DMS 273 (cell line): ENCODE data around the gene MGLL.

Experiments
- DNase-seq: peaks from one replicate; lab custom pipeline; 2025; ENCODE audit not compliant: unreplicated experiment; lab: John Stamatoyannopoulos, UW

MGLL gene

DNA sequence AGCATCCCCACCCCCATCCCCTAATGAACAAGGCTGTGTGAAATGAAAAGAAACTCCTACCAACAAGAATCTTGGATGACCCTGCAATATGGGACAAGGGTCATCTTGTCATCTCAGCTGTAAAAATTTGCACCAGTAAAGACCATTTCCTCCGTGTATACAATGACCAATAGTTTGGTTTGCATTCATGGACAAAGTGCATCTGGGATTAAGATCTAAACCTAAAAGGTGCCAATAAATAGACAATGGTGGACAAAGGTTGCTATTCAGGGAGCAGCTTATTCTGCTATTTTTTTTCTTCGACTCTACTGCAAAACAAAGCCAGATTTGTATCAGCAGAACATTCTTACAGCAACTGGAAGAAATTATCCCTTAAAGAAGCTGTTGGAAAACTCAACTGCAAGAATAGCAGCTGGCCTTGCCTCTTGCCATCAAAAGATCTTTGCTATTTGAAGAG is 8.0 kb downstream of the MGLL start:
- no peak for DNase-seq

DNA sequence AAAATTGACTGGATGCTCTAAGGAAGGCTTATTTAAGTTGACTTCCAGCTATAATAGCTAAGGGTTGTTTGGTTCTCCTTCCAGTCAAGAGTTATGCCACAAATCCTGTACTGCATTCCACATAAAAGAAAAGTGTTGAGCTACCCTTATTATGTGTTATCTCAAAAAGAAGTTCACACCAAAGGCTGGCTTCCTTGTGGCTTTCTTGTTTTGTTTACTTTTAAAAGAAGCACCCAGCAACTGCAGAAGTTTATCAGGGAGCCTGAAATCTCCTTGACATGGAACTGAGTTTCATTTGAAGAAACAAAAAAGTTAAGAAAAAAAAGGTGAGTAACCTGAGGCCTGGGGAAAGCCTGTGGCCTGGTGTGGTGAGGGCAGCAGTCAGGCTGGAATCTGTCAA is 10.2 kb downstream of the MGLL start:
- no peak for DNase-seq

DNA sequence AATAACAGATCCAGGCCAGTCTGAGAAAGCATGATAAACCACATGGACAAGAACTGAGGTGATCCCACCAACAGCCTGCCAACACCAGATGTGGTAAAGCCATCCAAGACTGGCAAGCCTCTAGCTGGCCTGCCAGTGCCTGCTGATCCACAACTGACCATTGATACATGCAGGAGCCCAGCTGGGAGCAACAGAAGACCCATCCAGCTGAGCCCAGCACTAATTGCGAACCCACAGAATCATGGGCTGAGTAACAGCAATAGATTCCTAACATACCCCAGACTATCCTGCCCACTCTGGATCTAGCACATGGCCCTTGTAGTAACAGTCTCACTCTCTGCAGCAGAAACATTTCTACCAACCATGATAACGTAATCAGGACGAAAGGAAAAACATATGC is 10.6 kb downstream of the MGLL start:
- DNase-seq = no peak

DNA sequence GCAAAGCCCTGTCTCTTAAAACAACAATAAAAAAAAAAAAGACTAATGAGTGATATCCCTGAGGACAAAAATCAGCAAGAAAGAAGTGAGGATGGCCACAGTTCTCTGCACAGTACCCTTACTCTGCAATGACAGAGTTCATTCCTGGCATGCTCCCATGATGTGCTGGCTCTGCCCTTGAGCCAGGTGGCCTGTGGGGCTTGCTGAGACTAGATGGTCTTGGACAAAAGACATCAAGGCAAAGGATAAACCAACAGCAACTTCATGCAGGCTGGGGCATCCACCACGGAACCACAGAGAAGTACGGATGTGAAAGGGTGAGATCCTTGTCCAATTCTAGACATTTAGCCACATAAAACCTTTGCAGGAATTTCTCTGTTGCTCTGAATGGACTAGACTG is 12.7 kb downstream of the MGLL start:
- no peak for DNase-seq

DNA sequence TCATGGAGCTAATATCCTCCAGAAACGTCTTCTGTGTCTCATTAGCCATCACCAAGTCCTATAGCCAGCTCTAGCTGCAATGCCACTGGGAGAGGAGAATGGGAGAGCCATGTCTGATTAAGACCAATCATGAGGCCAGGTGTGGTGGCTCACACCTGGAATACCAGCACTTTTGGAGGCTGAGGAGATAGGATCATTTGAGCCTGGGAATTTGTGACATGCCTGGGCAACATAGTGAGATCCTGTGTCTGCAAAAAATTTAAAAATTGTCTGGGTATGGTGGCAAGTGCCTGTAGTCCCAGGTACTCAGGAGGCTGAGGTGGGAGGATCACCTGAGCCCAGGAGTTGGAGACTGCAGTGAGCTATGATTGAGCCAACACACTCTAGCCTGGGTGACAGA is 13.1 kb downstream of the MGLL start:
- DNase-seq = no peak

DNA sequence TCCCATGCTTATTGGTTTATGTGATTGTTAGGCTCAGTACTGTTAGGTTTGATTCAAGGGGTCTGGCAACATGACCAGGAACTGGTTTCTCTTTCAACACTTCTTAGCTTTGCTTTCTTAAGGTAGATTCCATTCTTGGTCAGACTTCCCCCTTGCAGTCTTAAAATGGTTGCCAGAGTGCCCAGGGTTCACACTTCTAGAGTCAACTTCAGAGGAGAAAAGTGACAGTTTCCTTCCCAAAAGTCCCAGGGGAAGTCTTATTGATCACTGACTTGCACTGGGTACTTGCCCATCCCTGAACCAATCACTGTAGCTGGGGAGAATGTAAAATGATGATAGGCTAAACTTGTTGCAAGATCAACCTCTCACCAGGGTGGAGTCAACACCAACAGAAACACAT is 14.1 kb downstream of the MGLL start:
- DNase-seq = no peak

DNA sequence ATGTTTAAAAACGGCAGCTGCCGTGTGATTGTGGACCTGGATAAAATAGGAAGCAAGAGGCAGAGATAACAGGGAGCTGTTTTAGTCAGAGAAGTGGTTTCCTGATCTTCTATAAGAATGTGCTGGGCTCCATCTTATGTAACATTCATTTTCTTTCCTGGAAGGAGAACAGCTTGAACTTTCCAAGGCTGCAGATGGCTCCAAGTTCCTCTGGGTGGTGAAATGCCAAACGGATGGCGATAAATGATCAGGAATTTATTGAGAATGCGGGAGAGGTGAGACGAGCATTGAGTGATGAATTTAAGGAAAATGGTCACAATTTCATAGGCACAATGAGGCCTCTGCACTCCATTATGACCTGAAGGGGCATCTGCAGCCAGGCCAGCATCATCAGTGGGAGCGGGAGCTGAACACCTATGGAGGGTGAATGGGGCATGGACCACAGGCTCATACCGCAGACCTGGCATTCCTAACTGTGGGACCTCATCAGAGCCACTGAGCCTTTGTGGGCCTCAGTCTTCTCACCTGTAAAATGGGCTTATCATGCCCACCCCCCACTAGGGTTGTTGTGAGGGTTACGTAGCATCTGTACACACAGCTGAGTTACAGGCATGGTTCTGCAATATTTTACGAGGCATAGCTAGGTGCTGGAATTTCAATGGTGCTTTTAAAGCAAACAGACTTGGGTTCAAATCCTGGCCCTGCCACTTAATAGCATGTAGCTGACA is 17.1 kb downstream of the MGLL start:
- DNase-seq = peak; percentile 36

DNA sequence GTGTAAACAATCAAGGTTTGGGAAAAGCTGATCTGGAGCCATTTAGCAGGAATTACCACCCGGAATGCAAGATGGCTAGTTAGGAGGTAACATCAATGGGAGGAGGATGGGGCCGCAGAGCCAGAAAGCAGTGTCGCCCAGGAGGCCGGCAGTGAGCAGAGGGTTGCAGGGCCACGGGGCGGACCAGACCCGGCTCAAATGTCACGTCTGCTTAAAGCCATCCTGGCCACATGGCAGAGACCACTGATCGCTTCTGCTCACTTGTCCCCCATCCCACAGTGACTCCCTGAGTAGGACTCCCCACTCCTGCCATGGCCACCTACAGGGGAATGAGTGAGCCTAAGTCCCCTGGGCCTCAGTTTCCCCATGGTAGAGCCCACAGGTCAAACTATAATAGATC is 18.2 kb downstream of the MGLL start:
- no peak for DNase-seq

DNA sequence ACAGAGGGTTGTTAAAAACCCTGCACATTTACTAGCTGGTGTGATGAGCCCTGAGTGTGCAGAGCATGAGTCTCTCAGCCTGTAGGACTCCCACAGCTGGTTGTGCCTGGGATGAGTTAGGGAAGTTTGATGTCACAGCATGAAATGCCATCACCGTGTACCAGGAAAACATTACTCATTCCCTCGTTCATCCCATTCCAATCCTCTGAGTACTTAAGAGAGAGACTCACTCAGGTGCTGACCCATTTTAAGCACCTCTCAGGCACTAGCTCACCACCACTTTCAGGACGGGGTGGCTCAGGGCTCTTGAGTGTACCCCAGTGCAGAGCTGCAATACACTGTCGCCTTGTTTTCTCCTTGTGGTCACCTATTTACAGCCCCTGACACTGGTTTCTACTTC is 18.7 kb downstream of the MGLL start:
- DNase-seq = no peak

DNA sequence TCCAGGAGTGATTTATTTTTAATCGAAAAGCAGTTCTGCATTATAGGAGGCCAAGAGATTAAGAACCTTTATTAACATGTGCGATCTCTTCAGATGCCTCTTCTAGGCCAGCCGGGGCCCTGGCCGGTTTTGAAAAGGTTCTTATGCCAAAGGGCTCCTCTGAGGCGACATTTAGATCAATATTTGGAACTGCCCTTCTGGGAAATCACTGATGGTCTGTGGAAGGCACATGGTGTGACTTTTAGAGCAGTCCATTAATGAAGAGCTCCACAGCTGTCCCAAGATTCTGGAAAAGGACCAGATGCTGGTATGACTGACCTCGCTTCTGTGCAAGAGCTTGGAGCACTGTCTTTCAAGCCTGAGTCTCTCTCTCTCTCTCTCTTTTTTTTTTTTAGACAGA is 19.7 kb downstream of the MGLL start:
- DNase-seq = no peak

DNA sequence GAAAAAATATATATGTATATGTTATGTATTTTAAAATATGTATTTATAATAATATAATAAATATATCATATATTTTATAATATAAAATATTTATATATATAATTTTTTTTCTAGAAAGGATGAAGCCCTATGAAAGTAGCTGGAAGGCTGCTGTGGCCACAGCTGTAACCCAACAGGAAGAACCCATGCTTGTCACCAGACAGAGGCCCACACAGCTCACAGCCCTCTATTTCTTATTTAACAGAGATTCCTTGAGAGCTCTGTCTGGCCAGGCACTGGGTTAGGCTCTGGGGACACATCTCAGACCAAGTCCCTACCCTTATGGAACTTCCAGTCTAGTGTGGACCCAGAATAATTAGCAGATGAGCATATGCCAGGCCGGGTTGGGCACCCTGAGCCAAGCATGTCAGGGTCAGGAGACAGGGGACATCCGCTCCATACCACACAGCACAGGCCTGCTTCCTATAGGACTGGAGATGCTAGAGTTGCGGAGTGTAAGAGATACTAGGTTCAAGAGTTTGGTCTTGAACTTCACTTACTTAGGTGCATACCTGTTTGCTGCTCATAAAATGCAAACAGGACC is 20.5 kb downstream of the MGLL start:
- no peak for DNase-seq

DNA sequence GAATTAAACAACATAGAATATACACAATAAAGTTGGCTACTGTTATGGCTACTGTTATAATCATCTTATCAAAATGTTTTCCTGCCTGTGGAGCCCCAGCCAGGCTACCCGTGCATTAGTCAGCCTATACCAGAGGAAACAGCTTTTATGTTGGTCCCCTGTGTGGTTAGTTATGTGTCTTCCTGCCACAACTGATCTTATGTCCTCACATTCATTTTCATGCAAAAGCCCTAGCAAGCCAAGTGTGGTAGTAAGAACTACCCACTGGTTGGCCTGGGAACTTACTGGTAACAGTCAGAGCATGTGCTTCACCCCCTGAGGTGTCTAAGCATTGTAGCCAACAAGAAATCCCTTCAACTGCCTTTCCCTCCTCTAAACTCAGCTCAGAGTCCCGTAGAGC is 21.8 kb downstream of the MGLL start:
- DNase-seq = no peak

DNA sequence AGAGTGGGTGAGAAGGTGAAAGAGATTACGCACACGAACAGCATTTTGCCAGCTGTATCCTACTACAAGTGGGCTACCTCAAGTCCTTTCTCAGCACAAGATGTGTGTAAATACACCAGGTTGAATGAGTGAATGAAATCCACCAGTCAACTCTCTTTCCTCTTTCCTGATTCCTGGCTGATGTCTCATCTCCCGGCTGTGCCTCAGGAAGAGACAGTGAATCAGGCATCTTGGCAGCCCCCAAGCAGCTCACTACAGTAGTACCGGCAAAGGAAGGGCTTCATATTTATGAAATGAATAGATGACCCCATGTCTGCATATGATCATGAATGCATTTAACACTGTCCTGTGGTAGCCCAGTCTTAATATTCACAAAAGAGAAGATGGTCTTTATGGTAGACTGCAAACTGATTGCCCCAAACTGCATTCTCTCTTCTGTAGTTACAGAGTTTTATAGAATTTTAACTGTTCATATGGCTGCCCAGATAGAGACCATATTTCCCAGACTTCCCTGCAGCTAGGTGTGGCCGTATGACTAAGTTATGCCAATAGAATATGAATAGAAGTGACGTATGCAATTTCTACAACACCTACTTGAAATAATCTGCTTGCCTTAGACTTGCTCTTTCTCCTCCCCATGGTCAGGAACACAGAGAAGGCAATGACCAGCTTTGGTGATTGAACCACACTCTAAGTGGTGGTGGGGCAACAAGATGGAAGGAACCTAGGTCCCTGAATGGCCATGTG is 22.7 kb downstream of the MGLL start:
- no peak for DNase-seq

DNA sequence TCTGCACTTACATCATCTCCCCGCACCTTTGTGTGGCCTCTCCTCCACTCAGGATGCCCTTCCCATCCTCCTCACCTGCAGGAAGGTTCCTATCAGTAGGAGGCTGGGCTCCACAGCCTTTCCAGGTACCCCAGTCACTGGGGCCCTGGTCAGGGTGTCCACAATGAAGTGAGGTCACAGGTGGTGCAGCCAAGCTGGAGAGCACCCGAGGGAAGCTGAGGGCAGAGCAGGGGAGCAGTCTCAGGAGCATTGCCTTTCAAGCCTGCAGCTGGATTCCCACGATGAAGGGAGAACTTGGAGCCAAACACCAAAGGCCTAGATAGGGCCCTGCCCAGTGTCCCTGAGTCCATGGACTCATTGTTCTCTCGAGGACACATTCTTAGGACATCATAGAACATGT is 23.6 kb downstream of the MGLL start:
- DNase-seq = no peak

DNA sequence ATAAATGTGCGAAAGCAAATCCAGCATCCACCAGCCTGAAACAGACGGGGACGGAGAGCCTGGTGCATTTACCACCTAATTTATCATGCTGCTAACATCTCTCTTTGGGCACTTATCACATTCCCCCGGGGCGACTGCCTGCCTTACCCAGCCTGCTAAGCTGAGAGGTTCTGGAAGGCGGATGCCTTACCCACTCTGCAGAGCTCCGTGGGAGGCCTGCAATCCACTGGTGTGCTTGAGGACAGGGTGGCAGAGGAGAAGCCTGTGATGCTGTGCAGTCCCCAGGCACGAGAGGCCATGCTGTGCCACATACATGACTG is 25.5 kb downstream of the MGLL start:
- no peak for DNase-seq

DNA sequence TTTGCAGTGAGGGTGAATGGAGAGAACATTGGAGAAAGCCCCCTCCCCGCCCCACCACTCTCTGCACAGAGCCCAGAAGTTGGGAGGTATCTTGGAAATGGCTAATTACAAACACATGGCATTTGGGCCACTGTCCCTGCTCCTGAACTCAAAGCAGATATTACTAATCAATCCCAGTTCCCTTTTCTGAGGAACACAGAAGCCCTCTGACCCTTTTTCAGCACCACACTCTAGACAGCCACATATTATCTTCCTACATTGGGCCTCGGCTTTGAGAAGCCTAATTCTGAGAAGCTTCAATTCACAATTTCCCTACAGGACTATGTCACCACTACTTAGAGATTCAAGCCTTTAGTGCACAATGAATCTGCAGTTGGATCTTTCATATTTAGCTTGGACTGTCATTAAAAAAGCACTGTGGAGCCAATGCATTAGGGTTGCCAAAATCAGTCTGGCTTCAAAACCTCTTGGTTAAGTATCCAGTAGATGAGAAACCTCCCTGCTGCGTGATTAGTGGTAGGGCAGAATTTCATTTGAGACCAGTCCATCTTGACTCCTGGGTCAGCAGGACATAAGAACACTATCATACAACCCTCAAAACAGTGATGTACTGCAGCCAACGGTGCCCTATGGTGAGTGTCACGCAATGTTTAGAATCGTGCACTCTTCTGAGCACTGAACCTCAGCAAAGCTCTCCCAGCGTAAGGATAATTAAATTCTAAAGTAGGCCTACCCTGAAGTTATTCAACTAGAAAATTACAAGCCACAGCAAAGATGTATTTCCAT is 26.1 kb downstream of the MGLL start:
- no peak for DNase-seq

DNA sequence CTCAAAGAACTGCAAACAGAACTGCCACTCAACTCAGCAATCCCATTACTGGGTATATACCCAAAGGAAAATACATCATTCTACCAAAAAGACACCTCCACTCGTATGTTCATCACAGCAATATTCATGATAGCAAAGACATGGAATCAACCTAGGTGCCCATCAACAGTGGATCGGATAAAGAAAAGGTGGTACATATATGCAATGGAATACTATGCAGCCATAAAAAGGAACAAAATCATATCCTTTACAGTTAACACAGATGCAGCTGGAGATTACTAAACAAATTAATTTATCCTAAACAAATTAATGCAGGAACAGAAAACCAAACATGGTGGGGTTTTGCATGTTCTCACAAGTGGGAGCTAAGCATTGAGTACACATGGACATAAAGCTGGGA is 27.3 kb downstream of the MGLL start:
- no peak for DNase-seq

DNA sequence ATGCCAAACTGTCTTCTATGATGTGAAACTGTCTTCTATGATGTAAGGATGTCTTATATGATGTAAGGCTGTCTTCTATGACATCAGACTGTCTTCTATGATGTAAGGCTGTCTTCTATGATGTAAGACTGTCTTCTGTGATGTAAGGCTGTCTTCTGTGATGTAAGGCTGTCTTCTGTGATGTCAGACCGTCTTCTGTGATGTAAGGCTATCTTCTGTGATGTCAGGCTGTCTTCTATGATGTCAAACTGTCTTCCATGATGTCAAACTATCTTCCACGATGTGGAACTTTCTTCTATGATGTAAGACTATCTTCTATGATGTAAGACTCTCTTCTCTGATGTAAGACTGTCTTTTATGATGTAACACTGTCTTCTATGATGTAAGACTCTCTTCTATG is 27.9 kb downstream of the MGLL start:
- DNase-seq = no peak

DNA sequence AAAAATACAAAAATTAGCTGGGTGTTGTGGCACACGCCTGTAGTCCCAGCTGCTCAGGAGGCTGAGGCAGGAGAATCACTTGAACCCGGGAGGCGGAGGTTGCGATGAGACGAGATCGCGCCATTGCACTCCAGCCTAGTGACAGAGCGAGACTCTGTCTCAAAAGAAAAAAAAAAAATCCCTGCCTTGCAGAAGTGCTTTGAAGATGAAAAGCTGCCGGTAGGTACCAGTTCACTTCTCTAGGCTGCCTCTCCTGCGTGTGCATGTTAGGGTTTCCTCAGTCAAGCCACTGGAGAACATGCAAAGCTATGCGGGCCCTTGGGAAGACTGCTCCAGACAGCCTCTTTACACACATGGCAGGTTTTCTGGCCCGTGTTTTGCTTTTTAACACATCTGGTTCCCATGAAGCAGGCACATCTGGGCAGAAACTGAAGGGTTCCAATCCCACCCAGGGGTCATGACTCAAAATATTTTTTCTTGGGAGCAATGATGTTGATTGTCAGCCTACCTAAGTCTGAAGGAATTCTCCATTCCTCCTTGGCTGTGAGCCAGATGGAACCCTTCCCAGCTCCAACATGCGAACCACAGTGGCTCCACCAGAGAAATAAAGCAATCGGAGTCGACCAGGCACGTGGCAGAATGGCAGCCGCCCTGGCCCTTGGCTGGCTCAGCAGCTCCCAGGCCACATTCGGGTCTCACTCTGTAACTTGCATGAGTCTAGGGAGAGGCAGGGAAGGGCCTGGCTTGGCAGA is 29.6 kb downstream of the MGLL start:
- DNase-seq = peak; percentile 74

DNA sequence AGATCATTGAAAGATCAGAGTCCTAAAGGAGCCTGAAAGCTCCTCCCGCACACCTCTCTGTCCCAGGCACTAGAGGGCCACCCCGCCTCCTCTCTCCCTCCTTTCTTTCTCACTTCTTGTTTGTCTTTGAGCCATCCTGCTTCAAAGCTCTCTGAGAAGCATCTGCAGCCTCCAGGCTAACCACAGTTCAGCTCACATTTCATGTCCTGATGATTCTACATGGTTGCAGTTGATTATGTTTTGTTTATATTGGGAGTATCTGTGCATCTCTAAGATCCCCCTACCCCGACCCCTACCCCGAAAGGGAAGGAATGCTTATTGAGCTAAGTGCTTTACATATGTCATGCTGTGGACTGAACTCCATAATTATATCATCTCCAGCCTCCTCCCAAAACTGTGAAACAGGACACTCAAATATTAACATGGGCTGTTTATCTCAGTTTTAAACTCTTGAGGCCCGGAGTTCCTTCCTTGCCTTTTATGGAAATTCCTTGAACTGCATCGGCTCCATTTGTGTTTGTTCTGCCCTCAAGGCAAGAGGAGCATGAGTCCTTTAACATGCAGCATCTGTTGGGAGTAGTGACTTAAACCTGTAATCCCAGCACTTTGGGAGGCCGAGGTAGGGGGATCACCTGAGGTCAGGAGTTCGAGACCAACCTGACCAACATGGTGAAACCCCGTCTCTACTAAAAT is 30.9 kb downstream of the MGLL start:
- peak; percentile 87 for DNase-seq

DNA sequence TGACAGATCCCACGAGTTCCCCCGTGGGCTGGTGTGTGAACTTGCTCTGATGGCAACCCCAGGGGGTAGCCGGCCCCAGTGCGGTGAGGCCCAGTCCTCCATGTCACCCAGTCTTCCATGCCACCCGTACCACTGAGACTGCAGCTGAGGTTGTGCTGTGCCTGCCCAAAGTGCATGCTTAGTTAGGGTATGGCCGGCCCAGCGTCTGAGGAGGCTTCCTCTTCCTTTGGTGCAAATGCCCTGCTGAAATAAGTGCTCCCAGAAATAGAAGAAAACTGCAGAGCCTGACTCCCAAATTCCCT is 31.5 kb downstream of the MGLL start:
- no peak for DNase-seq
